HG03442 (cell line): ENCODE data around the gene SLC4A2.
A peak's percentile ranks its signal among the peaks of the same experiment; 100 is the strongest.
"Not testable (repeated sequence)": the region's sequence is repeated elsewhere in the genome, so short reads cannot be mapped to it uniquely, and the experiment has no call there.

Source experiments
- ATAC-seq: cut with Tn5 transposase; IDR thresholded peaks from one replicate; pipeline ENCODE4 v1.9.1; 2021; ENCODE audit warnings: mild to moderate bottlenecking, moderate library complexity; ENCODE audit not compliant: unreplicated experiment

Gene SLC4A2, protein sequence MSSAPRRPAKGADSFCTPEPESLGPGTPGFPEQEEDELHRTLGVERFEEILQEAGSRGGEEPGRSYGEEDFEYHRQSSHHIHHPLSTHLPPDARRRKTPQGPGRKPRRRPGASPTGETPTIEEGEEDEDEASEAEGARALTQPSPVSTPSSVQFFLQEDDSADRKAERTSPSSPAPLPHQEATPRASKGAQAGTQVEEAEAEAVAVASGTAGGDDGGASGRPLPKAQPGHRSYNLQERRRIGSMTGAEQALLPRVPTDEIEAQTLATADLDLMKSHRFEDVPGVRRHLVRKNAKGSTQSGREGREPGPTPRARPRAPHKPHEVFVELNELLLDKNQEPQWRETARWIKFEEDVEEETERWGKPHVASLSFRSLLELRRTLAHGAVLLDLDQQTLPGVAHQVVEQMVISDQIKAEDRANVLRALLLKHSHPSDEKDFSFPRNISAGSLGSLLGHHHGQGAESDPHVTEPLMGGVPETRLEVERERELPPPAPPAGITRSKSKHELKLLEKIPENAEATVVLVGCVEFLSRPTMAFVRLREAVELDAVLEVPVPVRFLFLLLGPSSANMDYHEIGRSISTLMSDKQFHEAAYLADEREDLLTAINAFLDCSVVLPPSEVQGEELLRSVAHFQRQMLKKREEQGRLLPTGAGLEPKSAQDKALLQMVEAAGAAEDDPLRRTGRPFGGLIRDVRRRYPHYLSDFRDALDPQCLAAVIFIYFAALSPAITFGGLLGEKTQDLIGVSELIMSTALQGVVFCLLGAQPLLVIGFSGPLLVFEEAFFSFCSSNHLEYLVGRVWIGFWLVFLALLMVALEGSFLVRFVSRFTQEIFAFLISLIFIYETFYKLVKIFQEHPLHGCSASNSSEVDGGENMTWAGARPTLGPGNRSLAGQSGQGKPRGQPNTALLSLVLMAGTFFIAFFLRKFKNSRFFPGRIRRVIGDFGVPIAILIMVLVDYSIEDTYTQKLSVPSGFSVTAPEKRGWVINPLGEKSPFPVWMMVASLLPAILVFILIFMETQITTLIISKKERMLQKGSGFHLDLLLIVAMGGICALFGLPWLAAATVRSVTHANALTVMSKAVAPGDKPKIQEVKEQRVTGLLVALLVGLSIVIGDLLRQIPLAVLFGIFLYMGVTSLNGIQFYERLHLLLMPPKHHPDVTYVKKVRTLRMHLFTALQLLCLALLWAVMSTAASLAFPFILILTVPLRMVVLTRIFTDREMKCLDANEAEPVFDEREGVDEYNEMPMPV

DNA sequence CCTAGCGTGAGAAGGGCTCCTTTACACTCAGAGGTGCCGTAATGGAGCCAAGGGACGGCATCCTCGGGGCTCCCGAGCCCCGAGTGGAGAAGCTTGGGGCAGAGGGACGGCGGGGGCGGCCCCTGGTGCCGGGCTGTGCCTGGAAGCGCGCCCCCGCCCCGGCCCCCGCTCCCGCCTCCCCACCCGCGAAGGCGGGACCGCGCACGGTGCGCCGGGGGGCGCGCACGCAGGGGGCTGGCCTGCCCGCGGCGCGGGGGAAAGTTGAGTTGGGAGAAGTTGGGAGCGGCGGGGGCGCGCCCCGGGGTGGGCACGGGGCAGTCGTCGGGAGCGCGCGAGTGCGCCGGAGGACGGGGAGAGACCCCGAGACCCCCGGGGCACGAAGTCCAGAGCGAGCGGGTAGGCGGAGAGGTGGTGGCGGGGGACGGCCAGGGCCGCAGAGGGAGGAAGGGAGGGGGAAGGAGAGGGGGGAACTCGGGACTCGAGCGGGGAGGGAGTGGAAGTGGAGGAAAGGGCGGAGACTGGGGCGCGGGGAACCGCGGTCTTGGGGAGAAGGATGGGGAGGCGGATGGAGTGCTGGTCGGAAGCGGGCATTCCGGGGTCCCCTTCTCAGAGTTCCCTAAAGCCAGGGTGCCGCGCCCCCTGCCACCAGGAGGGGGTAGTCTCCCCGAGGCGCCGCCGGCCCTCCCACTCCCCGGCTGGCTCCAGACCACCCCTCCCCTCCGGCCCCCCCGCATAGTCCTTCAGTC is at the start of gene SLC4A2:
Gene SLC4A2, plus strand, starts transcription at position 223 of the 746 bp plus-strand sequence. CDS start 2,399 bp downstream, outside the sequence.
- ATAC-seq = peak; percentile 27

DNA sequence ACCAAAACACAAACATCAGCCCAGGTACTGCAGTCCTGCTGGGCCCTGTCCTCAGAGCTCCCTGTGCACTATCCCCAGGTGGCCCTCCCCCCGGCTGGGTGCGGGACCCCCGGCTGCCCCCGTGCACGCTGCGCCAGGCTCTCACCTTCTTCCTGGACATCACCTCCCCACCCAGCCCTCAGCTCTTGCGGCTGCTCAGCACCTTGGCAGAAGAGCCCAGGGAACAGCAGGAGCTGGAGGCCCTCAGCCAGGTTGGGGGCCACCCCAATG is 49.4 kb upstream of the SLC4A2 start:
- no peak for ATAC-seq

- ATAC-seq = no peak
Measured at GRCh38 chr7:151010307-151011096, 48.9 kb upstream of the SLC4A2 start.

DNA sequence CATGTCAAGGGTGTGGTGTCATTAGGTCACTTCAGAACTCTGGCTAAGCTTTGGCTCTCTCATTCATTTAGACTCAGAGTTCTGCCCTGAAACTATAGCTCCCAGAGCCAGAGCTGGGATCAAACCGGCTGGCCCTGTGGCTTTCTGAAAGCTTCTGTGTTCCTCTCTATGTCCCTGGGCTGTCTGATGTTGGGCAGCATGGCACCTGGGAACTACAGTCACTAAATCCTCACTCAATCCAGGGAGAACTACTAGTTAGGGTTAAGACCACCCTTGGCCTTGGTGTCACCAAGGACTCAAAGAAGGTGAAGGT is 48.3 kb upstream of the SLC4A2 start:
- no peak for ATAC-seq

- ATAC-seq = not testable (repeated sequence)
Measured at GRCh38 chr7:151011616-151012015, 47.8 kb upstream of the SLC4A2 start.

DNA sequence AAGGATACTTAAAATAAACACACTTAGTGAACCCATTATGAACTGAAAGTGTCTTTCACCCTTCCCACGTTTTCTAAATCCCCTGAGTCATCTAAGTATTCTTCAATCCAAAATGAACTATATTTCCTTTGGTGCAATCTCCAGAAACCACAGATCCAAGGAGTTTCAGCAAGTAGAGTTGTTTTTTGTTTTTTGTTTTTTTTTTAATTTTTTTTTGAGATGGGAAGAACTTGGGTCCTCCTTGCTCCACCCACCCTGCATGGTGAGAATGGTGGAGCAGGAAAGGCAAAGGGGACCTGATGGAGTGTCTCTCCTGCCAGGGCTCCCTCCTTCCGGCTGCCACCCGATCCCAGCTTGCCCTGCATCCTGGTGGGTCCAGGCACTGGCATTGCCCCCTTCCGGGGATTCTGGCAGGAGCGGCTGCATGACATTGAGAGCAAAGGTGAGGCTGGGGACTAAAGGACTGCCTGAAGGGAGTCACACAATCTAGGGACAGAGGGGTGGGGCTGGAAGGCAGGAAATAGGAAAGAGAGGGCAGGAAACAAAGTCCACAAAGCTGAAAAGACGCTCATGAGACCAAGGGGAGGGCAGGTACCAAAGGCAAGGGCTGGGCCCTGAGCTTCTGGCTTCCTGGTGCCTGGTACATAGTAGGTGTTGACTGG is 47.2 kb upstream of the SLC4A2 start:
- ATAC-seq = no peak

GRCh38 chr7:151012911-151013347 is 46.5 kb upstream of the SLC4A2 start:
- no peak for ATAC-seq

GRCh38 chr7:151013356-151013732 is 46.0 kb upstream of the SLC4A2 start:
- ATAC-seq = no peak

GRCh38 chr7:151013733-151014497 is 45.5 kb upstream of the SLC4A2 start:
- ATAC-seq = peak; percentile 44

GRCh38 chr7:151014950-151015349 is 44.4 kb upstream of the SLC4A2 start:
- ATAC-seq = no peak

GRCh38 chr7:151015967-151016366 is 43.4 kb upstream of the SLC4A2 start:
- no peak for ATAC-seq

GRCh38 chr7:151016505-151016904 is 42.9 kb upstream of the SLC4A2 start:
- ATAC-seq = no peak

DNA sequence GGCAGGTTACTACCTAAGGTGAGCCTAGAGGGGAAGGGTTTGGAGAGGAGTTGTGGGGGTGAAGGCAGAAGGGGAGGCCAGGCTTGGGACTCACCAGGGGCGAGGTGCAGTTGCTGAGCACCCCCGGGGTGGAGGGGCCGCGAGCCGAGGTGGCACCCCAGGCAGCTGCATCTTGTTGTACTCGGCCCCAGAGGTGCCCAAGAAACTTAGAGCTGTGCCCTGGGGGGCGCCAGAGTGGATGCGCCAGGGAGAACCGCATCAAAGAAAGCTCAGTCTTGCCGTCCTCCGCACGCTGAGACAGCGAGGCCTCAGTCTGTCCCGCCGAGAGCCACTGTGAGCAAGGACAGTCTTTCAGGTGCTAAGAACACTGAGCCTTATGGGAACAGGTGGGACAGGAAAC is 42.4 kb upstream of the SLC4A2 start:
- ATAC-seq = no peak

DNA sequence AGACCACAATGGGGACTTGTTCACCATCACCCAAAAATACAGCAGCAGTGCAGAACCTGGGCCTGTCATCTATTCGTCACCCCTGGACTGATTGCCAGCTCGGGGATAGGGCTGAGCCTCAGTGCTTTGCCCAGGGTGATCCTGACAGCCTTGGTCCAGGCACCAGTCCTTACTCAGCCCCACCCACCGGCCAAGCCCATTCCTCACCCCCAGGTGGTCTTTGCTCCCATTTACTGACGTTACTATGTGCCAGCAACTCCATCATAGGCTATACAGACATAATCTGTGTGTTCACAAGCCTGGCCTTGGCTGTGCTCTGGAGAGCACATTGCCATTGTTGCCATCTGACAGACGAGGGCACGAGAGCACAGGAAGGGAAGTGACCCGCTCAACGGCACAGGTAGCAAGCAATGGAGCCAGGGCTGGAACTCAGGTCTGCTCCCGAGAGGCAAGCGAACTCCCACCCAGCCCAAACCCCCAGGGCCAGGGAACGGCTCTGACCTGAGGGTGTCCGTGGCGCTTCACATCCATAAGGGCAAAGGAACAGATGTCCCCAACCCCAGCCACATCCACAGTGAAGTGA is 41.9 kb upstream of the SLC4A2 start:
- no peak for ATAC-seq

GRCh38 chr7:151017953-151018420 is 41.4 kb upstream of the SLC4A2 start:
- ATAC-seq = peak; percentile 54

DNA sequence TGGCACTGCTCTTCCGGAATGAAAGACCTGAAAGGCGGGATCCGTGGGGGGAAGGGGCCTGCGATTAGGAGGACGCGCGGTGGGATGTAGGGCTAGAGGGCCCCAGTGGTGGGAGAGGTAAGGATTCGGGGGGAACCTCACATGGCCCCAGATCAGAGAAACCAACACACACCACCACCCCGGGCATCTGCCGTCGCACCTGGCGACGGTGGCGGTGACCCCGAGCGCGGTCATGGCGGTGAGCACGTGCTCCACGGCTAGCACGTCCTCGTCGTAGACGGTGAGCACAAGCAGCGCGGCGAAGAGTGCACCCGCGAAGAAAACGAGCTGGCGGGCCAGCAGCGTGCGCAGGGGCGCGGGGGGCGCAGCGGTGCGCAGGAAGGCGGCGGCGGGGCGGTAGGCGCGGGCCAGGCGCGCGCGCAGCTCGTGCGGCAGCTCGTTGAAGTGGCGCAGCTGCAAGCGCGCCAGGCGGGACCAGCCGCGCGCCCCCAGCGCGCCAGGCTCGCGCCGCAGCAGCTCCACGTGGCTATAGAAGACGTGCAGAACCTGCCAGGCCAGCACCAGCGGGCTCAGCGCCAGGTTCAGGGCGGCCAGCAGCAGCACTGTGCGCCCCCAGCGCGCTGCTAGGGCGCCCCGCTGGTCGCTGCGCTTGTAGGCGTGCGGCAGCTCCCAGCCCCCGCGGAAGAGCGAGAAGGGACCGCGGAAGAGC is 40.8 kb upstream of the SLC4A2 start:
- ATAC-seq = no peak

DNA sequence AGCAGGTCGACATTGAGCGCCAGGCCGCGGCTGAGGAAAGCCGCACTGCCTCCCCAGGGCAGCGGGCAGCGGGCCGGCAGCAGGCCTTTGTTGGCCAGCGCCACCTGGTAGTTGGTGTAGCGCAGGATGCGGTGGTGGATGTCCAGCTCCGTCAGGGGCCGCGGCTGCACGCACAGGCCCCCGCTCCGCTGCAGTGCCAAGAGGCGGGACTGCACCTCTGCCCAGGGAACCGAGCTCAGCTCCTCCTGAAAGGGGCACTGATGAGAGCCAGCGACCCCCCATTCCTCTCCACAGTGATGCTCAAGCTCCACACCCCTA is 40.3 kb upstream of the SLC4A2 start:
- ATAC-seq = no peak

GRCh38 chr7:151020231-151020630 is 39.2 kb upstream of the SLC4A2 start:
- ATAC-seq = no peak
